CD4-positive, alpha-beta T cell treated with Interleukin-17A for 4 hours (primary cell): ENCODE measurements around the gene ATRNL1.

Experiments used
- DNase-seq: peaks from one replicate; pipeline ENCODE4 v3.0.0-alpha.2; 2020; ENCODE audit warnings: mixed read lengths

Gene ATRNL1

DNA sequence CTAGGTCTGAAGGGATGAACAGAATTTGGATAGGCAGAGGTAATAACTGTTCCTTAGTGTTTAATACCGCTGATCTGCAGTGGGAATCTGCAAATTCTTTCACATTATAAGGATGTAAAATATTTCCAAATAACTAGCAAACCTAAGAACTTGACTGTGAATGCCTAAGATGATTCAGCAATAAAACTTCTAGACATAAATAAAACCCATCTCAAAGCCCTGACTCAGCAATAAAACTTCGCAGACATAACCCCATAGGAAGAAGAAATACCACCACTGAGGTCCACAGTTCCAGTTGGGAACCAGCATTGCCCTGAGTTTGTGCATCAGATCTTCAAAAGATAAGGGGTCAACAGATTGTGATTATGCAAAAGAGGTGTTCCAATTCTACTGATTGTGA, 825.6 kb downstream of the ATRNL1 start:
- no peak for DNase-seq

DNA sequence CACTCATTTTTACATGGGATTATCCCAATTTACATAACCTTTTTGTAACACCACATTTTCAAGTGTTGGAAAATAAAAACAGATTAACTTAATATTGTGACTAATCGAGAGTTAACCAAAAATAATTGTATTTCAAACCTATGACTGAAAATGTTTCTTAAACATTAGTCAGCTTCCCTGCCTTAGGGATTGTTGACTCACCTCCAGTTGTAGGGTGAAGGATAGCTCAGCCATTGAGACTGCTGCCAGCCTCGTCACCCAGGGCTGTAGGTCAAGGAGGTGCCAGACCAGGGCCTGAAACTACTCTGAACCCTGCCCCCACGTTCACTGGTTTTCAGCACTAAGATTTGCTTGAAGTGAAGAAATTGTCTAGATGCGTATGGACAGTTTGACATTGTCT, 828.6 kb downstream of the ATRNL1 start:
- DNase-seq: no peak

DNA sequence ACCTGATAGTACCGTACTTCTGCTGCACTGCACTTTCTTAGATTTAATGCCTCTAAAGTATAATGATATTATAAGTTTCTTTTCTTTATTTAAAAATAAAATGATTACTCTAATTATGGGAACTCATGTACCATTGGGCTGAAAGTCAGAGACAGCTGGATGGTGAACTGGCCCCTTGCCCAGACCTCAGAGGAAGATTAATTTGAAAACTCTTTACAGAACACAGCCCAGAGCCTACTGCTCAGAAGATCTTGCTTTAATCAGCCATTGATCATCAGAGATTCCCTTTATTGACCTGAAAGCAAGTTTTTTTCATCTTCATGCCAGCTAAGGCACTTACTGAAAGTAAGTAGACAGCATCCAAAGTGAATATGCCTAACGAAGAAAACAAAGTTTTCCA, 838.1 kb downstream of the ATRNL1 start:
- no peak for DNase-seq

DNA sequence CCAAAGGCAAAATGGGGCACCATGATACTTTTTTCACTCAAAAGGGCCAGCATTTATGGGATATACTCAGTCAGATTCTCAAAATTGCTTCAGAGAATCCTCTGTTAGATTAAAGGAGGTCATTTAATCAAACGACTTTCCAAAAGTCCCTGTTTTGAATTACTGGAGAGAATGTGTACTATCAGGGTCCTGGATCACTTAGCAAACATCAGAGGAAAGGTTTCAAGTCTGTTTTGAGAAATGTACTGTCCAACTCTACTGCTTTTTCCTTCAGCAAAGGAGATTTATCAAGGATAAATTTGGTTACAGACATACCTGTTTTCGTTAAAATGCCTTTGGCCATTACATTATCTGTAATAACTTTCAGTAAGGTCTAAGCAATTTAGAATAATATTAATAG, 838.9 kb downstream of the ATRNL1 start:
- DNase-seq: no peak

DNA sequence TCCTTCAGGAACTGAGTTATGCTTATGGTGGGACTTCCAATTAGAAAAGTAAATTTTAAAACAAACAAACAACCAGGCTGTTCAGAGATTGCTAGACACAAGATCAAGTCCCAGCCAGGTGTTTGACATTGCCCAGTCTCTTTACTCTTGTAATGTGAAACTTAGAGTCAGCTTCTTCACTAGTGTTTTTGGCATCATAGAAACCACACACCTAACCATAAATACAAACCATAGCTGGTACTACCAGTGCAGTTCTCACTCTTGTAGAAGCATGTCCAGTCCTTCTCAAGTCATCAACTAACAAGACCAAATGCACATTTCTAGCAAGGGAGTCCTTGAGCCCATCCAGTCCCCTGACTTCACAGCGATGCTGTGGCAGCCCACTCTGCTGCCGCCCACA, 839.9 kb downstream of the ATRNL1 start:
- DNase-seq: no peak

DNA sequence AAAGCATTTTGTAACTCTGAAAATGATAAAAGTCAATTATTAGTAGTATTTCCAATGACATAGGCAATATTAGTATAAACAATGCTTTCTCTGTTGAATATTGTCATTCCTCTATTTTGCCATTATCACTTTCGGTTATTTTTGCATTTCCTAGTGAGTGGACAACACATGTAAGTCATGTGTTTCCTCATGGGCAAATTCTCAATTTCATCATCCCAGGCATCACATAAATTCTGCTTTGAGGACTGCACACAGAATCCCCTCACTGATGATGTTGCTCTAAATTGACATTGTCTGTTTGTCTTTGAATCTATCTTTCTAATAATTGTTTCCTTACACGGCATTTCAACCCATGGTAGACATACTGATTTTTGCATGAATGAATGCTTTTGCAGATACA, 842.6 kb downstream of the ATRNL1 start:
- DNase-seq: no peak

- DNase-seq: no peak
These were observed 844.0 kb downstream of the ATRNL1 start for GRCh38 chr10:115936926-115937767.

GRCh38 chr10:115937768-115938056, 844.5 kb downstream of the ATRNL1 start:
- no peak for DNase-seq

DNA sequence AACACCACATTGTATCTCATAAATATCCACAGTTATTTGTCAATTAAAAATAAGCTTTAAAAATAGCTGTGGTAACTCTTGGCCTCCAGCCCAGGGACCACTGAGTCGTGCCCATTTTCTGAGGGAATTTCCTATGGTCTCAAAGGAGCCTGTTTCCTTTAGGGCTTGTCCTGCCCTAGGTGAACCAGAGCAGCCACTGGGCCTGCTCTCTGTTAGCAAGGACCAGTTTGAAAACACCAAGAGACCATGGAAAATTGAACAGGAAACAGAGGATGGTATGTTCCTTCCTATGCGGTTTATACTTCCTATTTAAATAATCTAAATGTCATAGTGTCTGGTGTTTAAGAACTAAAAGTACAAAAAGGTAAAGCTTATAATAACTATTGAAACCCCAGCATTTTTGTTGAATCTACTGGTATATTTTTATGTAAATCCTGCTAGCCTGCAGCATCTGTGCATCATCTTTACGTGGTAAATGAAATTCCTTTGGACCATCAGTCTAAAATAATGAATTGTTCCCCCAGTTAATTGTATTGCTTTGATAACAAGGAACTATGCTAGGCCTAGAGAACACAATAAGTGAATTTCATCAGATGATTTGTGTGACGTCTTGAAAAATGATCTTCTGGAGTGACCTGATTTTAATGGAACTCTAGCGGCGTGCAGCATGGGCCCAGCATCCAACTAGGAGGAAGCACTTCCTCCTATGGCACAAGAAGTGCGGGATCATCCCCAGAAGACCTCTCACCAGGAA, 846.1 kb downstream of the ATRNL1 start:
- DNase-seq: no peak

GRCh38 chr10:115941361-115941771, 848.2 kb downstream of the ATRNL1 start:
- DNase-seq: no peak

GRCh38 chr10:115942101-115942500, 848.9 kb downstream of the ATRNL1 start:
- DNase-seq: no peak

DNA sequence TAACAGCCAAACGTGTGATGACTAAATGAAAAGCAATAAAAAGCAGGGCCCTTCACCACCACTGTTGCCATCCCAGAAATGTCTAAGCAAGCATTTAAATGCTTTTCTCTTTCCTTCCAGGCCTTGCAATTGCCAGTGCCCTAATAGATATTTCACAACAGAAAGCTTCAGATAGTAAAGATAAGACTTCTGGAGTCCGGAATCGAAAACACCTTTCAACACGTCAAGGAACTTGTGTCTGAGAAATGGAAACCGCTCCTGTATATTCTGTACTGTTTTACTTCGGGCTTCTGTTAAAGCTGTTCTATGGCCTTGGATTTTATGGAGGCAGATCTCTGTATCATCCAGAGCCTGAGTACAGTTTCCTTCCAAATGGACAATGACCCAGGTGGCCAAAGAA, 851.4 kb downstream of the ATRNL1 start:
- DNase-seq: no peak

- DNase-seq: no peak
These were observed 852.7 kb downstream of the ATRNL1 start for GRCh38 chr10:115945701-115946445.

DNA sequence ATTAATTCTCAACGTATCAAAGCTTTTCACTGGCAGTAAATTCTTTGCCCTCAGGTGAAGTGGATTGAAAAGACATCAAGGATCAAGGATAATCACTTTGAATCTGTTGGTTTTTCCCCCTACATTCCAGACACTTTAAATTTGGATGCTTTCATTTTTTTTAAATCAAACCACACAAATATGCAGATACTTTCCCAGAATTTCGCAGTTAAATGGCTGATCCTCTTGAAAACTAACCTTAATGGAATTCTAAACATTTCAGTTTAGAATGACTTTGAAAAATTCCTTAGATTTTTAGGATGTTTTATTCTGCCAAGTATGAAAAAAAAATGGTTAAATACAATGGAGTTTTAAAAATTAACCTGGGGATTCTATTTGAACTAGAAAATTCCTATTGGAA, 853.9 kb downstream of the ATRNL1 start:
- no peak for DNase-seq

- no peak for DNase-seq
These were observed 855.3 kb downstream of the ATRNL1 start for GRCh38 chr10:115948465-115948864.

- DNase-seq: no peak
These were observed 856.2 kb downstream of the ATRNL1 start for GRCh38 chr10:115949282-115949844.

GRCh38 chr10:115950320-115950719, 857.2 kb downstream of the ATRNL1 start:
- DNase-seq: no peak

GRCh38 chr10:115951242-115951641, 858.1 kb downstream of the ATRNL1 start:
- DNase-seq: no peak

DNA sequence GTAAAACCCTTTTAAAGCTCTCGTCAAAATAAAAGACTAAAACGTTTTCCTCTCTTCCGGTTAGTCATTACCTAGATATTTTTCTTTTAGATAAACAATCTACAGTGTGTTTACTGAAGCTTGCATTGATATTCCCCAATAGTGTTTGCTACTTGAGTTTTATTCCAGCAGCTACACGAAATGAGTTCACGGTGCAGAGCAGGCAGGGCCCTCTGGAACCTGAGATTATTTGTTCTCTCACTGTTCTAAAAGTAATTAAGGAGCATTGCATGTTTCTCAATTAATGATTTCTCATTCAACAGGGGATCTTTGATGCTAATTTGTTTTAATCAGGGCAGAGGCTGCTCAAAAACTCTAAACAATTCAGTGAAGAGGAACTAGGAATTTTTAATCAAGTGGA, 860.1 kb downstream of the ATRNL1 start:
- DNase-seq: no peak

DNA sequence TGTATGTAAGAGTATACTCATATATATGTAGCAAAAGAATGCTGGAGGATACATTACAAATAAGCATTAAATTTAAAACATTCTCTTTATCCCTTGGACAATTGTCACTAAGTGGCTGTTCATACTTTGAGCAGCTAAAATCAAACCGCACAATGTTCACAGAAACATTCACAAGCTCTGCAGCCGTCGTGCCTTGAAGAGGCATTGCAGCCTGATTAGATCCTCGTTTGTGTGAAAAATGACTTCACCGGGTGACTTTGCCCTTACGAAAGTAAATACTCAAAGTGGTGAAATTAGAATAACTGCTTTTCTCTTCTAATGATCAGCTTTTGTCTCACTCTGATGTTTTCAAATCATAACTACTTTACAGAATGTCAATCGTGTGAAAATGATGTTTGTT, 860.8 kb downstream of the ATRNL1 start:
- DNase-seq: no peak

- no peak for DNase-seq
These were observed 863.3 kb downstream of the ATRNL1 start for GRCh38 chr10:115956225-115957011.

- no peak for DNase-seq
These were observed 863.8 kb downstream of the ATRNL1 start for GRCh38 chr10:115957012-115957399.
